GM19328 (cell line): ENCODE data around the gene SLC22A13.

Source experiments
- ATAC-seq: cut with Tn5 transposase; IDR thresholded peaks from one replicate; pipeline ENCODE4 v1.9.1; 2021; ENCODE audit warnings: mild to moderate bottlenecking, moderate library complexity; ENCODE audit not compliant: unreplicated experiment

Gene SLC22A13

DNA sequence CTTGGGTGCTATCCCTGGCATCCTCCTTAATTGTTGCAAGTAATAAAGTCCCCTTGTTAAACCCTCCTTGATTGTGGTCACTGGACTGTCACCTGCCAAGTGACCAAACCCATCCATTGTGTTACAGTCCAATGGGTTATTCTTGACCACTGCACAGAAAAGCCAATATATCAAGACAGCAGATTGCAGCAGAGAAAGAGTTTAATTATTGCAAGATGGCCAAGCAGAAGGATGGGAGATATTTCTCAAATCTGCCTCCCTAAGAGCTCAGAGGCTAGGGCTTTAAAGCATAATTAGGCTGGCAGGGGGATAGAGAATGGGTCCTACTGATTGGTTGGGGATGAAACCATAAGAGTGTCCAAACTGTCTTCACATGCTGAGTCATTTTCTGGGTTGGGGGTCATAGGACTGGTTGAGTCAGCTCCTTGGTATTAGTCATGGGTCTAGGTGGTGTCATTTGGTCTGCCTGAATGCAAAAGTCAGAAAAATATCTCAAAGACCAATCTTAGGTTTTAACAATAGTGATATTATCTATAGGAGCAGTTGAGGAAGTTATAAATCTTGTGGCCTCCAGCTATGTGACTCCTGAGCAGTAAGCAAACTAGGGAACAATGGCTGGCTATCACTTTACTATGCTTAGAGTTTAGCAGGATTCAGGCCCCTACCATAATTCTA lies 61.9 kb downstream of the SLC22A13 start:
- no peak for ATAC-seq
